OCI-LY3 (cell line): ENCODE measurements around the gene NRN1L.

Source experiments
- H2AFZ ChIP-seq: fragments of 200-600, 300-600 bp; shearing (Covaris generic); 2 replicates; pipeline ENCODE4 v1.6.0; 2014; ENCODE audit warnings: antibody characterized with exemption, low read depth, low read length
- H3K27ac ChIP-seq: fragments of 200-600, 300-600 bp; sonication (generic); 2 replicates; pipeline ENCODE4 v1.5.1; 2014; ENCODE audit warnings: mild to moderate bottlenecking, low read length, moderate library complexity, mixed read lengths
- H3K27me3 ChIP-seq: fragments of 200-600, 300-600 bp; sonication (generic); 2 replicates; pipeline ENCODE4 v1.6.1; 2014; ENCODE audit warnings: low read depth, low read length, mixed read lengths
- H3K36me3 ChIP-seq: fragments of 200-600, 300-600 bp; sonication (generic); replicated peaks from 2 replicates; pipeline ENCODE3; 2014; ENCODE audit warnings: low read depth, low read length, mixed read lengths
- H3K4me1 ChIP-seq: fragments of 300-600, 200-600 bp; sonication (generic); 2 replicates; pipeline ENCODE4 v1.6.1; 2014; ENCODE audit warnings: low read length, mixed read lengths
- H3K4me2 ChIP-seq: fragments of 200-600, 300-600 bp; sonication (generic); 2 replicates; pipeline ENCODE4 v1.6.1; 2014; ENCODE audit warnings: low read length, mixed read lengths
- H3K4me3 ChIP-seq: fragments of 300-600, 200-600 bp; sonication (generic); 2 replicates; pipeline ENCODE4 v1.5.1; 2014; ENCODE audit warnings: antibody characterized with exemption, mild to moderate bottlenecking, low read length, moderate library complexity
- H3K79me2 ChIP-seq: fragments of 300-600, 200-600 bp; shearing (Covaris generic); 2 replicates; pipeline ENCODE4 v1.6.1; 2014; ENCODE audit warnings: mild to moderate bottlenecking, low read length, mixed read lengths
- H3K9ac ChIP-seq: fragments of 300-600, 200-600 bp; shearing (Covaris generic); 2 replicates; pipeline ENCODE4 v1.6.0; 2014; ENCODE audit warnings: mild to moderate bottlenecking, low read length, moderate library complexity
- H3K9me3 ChIP-seq: fragments of 200-600, 300-600 bp; shearing (Covaris generic); 2 replicates; pipeline ENCODE4 v1.6.1; 2014; ENCODE audit warnings: low read length, mixed read lengths; ENCODE audit not compliant: insufficient read depth
- H4K20me1 ChIP-seq: fragments of 200-600, 300-600 bp; sonication (generic); 2 replicates; pipeline ENCODE4 v1.6.1; 2016; ENCODE audit warnings: low read length, mixed read lengths; ENCODE audit not compliant: insufficient read depth
- EZH2phosphoT487 ChIP-seq: fragments of 200-600 bp; shearing (Covaris generic); IDR thresholded peaks from 2 replicates; pipeline ENCODE4 v1.6.1; 2018; ENCODE audit warnings: antibody characterized with exemption, mixed run types, low read depth
- TF ChIP-seq, protein P1 (sequence below): fragments of 200-600, 300-600 bp; sonication (generic); IDR thresholded peaks from 2 replicates; pipeline ENCODE4 v1.5.1; 2014; ENCODE audit warnings: antibody characterized with exemption, low read length, low read depth

The NRN1L gene

DNA sequence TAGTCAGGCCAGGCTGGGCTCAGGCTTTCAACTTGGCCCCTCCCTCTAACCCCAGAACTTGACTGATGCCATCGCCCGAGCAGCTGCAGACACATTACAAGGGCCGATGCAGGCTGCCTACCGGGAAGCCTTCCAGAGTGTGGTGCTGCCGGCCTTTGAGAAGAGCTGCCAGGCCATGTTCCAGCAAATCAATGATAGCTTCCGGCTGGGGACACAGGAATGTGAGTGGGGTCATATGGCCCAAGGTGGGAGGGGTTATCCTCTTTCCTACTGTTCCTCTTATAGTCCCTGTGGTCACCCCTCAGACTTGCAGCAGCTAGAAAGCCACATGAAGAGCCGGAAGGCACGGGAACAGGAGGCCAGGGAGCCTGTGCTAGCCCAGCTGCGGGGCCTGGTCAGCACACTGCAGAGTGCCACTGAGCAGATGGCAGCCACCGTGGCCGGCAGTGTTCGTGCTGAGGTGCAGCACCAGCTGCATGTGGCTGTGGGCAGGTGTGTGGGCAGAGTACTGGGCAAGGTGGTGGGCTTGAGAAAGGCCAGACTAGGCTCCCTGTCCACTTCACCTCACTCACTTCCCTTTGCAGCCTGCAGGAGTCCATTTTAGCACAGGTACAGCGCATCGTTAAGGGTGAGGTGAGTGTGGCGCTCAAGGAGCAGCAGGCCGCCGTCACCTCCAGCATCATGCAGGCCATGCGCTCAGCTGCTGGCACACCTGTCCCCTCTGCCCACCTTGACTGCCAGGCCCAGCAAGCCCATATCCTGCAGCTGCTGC lies 2.1 kb upstream of the NRN1L start:
- Histone ChIP-seq H3K9me3 (no peaks in the 10 kb centered on the region), H3K4me2 (no peak overlapping the region), H3K9ac (no peak overlapping the region), H3K27ac (no peak overlapping the region), H3K36me3 (peaks cover 50% of the 10 kb centered on the region), H3K27me3 (no peaks in the 10 kb centered on the region), H3K79me2 (no peaks in the 10 kb centered on the region), H3K4me1 (no peaks in the 10 kb centered on the region), H2AFZ (no peak overlapping the region), H3K4me3 (no peak overlapping the region), H4K20me1 (no peaks in the 10 kb centered on the region)
- TF ChIP-seq, protein P1, sequence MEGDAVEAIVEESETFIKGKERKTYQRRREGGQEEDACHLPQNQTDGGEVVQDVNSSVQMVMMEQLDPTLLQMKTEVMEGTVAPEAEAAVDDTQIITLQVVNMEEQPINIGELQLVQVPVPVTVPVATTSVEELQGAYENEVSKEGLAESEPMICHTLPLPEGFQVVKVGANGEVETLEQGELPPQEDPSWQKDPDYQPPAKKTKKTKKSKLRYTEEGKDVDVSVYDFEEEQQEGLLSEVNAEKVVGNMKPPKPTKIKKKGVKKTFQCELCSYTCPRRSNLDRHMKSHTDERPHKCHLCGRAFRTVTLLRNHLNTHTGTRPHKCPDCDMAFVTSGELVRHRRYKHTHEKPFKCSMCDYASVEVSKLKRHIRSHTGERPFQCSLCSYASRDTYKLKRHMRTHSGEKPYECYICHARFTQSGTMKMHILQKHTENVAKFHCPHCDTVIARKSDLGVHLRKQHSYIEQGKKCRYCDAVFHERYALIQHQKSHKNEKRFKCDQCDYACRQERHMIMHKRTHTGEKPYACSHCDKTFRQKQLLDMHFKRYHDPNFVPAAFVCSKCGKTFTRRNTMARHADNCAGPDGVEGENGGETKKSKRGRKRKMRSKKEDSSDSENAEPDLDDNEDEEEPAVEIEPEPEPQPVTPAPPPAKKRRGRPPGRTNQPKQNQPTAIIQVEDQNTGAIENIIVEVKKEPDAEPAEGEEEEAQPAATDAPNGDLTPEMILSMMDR = no peak
- no peak for TF ChIP-seq EZH2phosphoT487

DNA sequence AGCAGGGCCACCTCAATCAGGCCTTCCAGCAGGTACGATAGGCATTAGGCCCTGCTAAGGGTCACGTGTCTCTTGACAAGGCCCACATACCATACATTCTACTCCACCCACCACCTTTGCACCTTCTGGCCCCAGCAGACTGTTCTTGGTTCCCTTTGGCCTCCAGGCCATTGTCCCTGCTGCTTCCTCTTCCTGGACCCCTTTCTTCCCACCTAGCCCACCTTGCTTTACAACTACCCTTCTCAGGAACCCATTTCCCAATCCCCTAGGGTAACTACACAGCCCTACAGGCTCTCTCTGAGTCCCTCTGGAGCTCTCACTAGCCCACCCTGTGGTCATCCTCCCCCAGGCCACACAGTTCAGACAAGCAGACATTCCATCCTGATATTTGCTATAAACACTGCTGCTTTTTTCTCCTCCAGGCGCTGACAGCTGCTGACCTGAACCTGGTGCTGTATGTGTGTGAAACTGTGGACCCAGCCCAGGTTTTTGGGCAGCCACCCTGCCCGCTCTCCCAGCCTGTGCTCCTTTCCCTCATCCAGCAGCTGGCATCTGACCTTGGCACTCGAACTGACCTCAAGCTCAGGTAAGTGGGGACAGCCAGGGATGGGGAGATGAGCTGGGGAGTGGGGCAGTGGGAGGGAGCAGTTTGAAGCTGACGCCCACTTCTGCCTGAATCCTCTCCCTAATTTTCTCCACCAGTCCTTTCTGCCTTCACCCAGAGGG lies 1.4 kb upstream of the NRN1L start:
- Histone ChIP-seq H3K79me2 (no peaks in the 10 kb centered on the region), H3K9ac (no peak overlapping the region), H3K4me2 (no peak overlapping the region), H3K9me3 (no peaks in the 10 kb centered on the region), H3K27me3 (no peaks in the 10 kb centered on the region), H3K4me1 (no peaks in the 10 kb centered on the region), H2AFZ (no peak overlapping the region), H4K20me1 (no peaks in the 10 kb centered on the region), H3K36me3 (peaks cover 42% of the 10 kb centered on the region), H3K27ac (no peak overlapping the region), H3K4me3 (no peak overlapping the region)
- TF ChIP-seq, protein P1 = no peak
- no peak for TF ChIP-seq EZH2phosphoT487

DNA sequence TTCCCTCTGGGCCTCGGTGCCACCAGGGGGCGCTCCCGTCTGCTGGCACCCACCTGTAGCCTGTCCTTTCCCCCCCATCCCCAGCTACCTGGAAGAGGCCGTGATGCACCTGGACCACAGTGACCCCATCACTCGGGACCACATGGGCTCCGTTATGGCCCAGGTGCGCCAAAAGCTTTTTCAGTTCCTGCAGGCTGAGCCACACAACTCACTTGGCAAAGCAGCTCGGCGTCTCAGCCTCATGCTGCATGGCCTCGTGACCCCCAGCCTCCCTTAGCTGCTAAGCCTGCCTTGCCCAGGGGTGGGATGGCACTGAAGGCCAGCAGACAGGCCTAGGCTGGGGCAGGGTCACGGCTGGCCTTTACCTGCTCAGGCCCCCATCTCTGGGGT lies 818 bp upstream of the NRN1L start:
- no peak overlapping the region for H2AFZ ChIP-seq
- no peaks in the 10 kb centered on the region for H4K20me1 ChIP-seq
- no peaks in the 10 kb centered on the region for H3K9me3 ChIP-seq
- TF ChIP-seq EZH2phosphoT487 = no peak
- TF ChIP-seq, protein P1 = peak; percentile 90
- H3K9ac ChIP-seq = no peak overlapping the region
- H3K4me1 ChIP-seq = no peaks in the 10 kb centered on the region
- H3K36me3 ChIP-seq = peaks cover 41% of the 10 kb centered on the region
- no peak overlapping the region for H3K4me3 ChIP-seq
- H3K27ac ChIP-seq = no peak overlapping the region
- H3K27me3 ChIP-seq = no peaks in the 10 kb centered on the region
- no peak overlapping the region for H3K4me2 ChIP-seq
- no peaks in the 10 kb centered on the region for H3K79me2 ChIP-seq

DNA sequence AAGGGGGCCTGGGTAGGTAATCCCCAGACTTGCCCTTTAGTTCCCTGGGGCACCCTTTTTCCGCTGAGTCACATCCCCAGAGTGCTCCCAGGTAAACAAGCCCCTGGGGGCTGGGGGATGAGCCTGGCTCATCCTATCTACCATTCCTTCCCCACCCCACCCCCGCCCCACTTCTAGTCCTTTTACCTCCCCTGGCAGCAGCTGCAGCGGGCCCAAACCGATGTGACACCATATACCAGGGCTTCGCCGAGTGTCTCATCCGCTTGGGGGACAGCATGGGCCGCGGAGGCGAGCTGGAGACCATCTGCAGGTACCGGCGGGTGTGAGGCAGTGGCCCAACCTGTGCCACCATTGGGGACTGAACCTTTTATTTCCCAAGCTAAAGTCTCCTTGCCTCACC lies 860 bp downstream of the NRN1L start:
- Histone ChIP-seq H3K36me3 (peaks cover 28% of the 10 kb centered on the region), H3K27me3 (no peaks in the 10 kb centered on the region), H3K79me2 (no peaks in the 10 kb centered on the region), H3K4me3 (no peak overlapping the region), H4K20me1 (no peaks in the 10 kb centered on the region), H3K4me1 (no peaks in the 10 kb centered on the region), H3K27ac (no peak overlapping the region), H3K4me2 (no peak overlapping the region), H3K9ac (no peak overlapping the region), H3K9me3 (no peaks in the 10 kb centered on the region), H2AFZ (no peak overlapping the region)
- TF ChIP-seq, protein P1 = no peak
- no peak for TF ChIP-seq EZH2phosphoT487
